Stimulated activated CD4-positive, alpha-beta T cell treated with anti-CD3 and anti-CD28 coated beads, Interleukin-1b, Interleukin-23, amount 100 ng/mL, for 4 hours (primary cell): Measurements from ENCODE around the gene TNFRSF8.
A peak's percentile ranks its signal among the peaks of the same experiment; 100 is the strongest.

Experiments used
- DNase-seq, 2 donors: peaks; one replicate each; pipeline ENCODE4 v3.0.0-alpha.2; 2020; ENCODE audit warnings: low read depth in 2 of 2

The TNFRSF8 gene

DNA sequence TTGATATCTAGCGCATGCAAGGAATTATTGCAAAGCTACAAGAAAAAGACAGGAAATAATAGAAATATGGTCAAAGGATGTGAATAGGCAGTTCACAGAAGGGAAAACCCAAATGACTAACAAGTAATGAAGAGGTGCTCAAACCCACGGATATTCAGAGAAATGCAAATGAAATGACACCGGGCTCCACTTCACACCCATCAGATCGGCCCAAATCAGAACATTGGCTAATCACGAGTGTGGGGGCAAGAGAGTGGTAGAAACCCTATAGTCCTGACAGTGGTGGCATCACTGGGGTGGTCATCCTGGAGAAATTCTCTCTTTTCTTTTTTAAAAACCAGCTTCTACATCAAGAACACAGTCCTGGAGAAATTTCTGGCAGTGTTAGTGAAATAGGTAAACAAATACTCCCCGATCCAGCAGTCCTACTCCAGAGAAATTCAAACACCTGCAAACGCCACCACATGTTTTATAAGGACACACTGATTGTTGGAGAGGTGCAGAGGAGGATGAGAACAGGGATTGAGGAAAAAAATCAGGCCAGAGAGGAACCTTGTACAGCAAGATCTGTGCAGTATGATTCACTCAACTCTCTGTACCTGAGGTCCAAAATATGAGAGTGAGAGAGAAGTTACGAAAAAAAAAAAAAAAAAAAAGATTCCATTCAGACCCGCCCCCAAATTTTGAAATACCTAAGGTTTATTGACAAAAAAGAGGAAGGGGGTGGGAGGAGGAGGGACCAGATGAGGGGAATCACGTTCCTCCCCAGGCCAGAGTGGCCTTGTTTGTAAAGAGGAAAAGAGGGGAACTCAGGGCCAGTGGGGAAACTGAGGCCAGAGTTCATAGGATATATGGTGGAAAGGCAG, 94.5 kb downstream of the TNFRSF8 start:
- DNase-seq = peak in 1 of 2 donors; percentile 41

DNA sequence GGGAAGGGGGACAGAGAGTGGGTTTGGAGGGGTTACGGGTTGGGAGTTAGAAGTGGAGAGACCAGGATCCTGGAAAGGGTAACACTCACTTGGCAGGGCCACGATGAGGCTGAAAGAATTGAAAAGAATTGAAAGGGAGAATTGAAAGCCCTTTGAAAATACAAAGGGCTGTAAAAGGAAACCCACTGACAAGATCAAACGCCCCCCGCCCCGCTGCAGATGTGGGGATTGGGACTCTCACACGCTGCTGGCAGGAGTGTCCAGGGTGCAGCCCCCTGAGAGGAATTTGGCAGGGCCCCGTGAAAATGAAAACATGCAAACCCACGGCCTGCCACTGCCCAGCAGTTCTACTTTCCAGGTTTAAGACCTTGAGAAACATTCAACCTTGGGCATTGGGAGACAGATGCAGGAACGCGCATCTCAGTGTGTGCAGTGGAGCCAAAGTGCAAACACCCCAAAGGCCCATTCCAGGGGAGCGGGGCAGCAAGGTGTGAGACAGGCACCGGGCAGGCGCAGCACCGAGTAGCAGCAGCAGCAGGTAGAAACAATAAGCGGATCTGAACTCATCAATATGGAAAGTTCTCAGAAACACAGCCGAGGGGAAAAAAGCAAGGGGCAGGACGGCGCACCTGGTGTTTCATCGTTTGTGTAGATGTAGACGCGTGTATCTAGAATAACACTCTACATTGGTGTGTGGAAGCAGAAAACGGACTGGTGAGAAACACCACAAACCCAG, 95.4 kb downstream of the TNFRSF8 start:
- DNase-seq = no peak

DNA sequence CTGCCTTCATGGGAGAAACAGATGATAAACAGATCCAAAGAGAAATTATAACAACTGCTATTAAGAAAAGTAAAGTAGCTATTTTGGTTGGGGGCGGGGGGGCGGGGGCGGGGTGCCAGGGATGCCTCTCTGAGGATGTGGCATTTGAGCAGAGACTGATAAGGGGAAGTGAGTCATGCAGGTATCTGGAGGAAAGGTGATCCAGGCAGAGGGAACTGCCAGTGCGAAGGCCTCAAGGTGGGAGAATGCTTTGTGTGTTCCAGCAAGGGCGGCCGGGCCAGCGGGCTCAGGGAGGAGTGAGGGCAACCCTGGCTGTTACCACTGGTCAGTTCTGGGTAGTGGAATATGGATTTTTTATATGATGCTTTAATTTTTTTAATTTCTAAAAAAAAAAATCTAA, 96.7 kb downstream of the TNFRSF8 start:
- no peak for DNase-seq

DNA sequence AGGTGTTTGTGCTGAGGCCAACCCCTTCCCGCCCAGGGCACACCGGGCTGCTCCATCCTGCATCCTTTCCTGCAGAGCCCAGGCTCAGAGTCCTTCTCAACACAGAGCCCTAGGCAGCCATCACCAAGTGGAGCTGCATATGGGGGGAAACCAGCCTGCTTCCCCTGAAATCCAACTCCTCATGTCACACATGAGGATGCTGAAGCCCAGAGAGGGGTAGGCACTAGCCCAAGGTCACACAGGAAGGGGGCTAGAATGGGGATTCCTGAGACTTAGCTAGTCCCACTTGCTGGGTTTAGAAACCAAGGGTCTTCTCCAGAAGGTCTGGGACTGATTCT, 98.2 kb downstream of the TNFRSF8 start:
- DNase-seq = no peak

DNA sequence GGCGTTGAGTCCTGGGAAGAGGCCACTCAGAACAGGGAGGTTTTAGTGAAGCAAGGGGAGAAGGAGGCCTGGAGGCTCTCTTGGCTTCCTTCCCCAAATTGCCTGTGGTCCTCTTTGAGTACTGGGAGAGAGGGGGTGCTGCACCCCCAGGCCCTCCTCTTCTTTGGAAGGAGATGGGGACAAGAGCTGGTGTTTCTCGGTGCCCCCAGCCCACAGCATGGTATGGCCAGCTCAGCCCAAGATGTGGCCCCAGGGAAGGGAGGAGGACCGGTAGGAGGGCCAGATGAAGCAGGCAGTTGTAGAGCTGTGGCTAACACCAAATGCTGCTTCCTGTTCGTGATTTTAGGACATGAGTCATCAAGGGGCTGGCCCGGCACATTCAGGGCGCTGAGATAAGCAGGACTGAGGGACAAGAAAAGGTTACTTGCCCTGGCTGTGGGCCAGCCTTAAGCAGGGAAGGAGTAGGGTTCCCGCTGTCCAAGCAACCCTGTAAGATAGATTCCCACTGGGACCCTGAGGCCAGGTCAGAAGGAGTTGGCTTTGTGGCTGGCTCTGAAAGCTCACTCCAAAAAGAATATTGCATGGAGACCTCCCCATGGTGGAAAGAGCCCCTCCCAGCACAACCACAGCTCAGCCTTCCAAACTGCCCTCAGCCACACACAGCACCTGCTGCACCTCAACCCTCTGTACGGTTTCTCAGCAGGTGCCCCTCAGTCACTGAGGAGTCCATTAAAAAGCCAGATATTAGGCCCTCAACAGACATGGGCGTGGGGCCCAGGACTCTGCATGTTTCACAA, 98.8 kb downstream of the TNFRSF8 start:
- DNase-seq = peak; percentile 49

DNA sequence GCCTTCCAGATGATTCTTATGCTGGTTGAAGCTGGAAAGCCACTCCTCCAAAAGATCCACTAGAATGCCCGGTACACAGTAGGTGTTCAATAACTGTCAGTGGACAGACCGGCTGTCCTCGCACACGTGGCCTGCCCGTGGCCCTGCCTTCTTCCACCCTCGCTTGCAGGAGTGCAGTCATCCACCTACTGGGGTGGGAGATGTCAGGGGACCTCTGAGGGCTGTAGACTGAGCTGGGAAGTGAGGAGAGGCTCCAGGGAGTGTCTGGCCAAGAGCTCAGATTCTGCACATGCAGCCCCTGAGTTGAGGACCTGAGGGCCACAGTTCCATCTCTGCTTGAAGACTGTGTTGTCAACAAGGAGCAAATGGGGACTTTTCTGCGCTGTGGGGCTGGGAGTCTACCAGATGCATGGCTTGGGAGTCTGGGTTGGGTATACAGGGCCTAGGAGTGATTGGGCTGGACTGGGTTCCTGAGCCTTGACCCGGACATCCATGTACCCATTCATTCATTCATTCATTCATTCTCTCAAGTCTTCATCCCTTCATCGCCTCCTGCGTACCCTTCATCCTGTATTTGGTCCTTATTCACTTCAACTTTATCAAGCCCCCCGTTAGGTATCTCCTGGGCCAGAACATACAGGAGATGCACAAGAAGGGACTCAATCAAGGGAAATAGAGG, 99.5 kb downstream of the TNFRSF8 start:
- no peak for DNase-seq

DNA sequence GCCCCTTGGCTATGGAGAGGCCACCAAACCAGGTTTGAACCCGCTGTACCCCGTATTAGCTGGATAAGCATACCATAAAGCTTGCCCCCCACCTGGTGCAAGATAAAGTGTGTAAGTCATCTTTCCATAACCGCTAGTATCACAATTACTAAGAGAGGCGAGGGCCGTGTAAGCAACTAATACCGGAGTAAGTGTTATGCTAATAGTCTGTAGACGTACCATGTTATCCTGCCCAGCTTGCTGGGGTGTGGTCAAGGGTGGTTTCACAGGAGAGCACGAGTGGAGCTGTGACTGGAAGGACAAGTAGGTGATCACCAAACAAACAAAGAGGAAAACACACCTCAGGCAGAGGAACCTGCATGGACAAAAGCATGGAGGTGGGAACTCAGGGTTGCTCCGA, 100.1 kb downstream of the TNFRSF8 start:
- no peak for DNase-seq

DNA sequence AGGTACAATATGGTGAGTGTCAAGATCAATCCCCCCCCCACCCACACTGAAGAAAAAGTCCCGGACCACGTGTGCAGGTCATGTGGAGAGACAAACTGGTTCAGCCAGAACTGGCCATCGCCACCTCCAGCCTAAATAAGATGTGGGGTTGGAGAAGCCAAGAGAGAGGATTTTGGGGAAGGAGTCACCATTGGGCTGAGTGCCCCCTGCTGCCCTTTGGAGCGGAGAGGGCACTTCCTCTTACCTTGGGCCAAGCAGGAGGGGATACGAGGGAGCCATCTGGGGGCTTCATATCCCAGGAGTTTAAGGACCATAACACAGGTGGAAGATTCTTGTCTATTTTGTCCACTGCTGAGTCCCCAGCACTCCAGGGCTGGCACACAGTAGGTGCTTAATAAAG, 101.1 kb downstream of the TNFRSF8 start:
- DNase-seq = no peak

DNA sequence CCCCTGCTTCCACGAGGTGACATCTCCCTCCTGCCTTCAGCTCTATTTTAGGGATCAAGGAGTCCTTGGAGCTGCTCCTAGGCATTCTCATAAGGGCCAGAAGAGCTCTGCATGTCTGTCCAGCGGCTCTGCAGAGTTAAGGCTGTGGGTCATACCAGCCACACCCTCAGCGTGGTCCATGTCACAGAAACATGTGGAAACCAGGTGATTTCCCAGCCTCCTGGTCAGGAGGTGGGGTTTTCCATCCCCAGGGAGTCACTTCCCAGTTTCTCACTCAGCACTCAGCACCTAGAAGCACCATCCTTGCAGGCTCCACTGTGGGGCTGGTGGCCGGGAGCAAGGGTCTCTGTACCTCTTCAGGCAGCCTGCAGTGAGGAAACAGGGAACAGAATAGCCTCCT, 102.2 kb downstream of the TNFRSF8 start:
- DNase-seq = no peak

DNA sequence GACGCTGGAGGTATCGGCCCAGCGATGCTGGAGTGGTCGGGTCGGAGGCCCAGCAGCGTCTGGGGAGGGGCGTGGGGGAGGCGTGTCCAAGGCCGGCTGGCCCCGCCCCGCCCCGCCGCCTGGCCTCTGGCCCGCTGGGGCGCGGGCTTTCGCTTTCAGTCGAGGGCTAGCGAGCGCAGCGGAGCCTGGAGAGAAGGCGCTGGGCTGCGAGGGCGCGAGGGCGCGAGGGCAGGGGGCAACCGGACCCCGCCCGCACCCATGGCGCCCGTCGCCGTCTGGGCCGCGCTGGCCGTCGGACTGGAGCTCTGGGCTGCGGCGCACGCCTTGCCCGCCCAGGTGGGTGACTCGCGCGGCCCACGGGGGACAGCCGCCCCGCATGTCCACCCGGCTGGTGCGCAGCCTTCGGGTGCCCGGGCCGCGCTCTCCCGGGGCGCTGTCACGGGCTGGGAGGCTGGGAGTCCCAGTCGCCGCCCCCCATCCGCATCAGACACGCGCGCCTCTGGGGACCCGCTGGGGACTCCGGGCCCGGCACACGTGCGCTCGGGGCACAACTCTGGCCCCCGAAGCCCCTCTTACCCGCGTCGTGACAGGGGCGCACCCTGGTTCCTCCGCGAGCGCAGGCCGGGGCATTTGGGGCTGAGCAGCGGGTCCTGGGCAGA, 103.9 kb downstream of the TNFRSF8 start, which contains the start of gene TNFRSF1B:
Gene TNFRSF1B, plus strand, starts transcription at position 158 of the 659 bp plus-strand sequence. Its CDS starts 101 bp downstream, at position 259.
- DNase-seq = peak; percentile 67 to 77

DNA sequence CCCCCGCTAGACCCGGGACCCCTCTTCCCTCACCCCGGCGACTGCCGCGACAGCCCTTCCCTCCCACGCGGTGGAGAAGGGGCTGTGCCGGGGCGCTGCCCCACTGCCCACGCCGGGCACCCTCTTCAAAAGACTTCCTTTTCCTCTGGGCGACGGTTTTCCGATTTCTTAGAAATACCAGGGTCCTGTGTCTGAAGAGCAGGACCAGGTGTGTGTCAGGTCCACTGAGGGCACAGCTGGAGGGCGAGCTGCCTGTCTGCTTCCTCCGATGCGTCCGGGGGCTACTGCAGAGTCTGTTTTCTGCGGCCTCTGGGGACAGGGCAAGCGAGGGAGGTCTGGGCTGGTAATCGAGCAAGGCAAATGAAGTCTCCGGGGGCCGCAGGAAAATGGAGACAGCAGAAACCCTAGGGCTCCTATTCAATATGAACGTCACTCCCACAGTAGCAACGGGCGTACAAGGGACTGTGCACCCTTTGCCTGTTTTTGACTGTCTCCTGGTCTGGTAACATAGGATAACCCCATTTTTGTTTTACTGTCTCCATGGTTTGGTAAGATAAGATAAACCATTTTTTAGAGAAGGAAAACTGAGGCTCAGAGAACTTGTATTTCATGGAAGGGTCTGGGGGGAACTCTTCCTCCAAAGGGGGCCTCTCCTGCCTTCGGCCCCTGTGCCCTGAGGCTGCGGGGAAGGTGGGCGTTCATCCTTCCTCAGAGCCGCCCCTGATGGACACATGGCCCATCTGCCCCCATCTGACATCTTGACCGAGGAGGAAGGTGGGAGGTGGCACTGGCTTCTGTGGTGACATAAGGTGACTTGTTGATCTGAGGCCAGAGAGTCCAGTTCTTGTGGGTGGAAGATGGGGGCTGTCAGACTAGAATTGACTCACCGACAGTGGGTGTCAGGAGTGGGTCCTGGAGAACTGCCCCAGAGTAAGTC, 104.7 kb downstream of the TNFRSF8 start:
- DNase-seq = no peak

DNA sequence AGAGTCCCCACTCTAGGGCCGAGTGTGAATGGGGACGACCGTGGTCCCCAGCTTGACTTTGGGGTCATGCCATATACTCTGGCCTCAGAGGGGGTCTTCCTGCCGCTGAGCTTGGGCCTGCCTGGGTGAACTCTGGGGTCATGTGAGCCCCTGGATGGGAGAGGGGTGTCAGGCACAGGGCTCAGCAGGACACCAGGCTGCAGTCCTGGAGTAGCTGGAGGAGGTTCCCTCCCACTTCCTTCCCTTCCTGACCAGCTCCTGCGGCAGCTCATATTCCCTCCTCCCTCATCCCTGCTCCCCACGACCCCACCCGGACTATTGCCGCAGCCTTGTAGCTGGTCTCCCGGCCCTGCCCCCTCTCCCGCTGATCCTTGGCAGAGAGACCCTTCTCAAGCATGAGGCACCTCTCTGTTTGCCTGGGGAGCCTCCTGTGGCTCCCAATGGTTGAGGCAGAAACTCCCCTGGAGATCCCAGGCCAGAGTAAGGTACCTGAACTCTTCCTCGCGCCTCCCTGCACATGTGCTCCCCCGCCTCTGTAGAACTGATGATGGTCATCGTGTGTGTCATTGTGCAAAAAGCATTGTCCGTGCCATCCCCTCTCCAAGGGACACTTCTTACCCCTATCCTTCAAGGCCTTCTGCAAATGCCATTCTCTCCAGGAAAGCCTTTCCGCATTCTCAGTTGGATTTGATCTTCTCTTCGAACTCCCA, 105.5 kb downstream of the TNFRSF8 start:
- no peak for DNase-seq

DNA sequence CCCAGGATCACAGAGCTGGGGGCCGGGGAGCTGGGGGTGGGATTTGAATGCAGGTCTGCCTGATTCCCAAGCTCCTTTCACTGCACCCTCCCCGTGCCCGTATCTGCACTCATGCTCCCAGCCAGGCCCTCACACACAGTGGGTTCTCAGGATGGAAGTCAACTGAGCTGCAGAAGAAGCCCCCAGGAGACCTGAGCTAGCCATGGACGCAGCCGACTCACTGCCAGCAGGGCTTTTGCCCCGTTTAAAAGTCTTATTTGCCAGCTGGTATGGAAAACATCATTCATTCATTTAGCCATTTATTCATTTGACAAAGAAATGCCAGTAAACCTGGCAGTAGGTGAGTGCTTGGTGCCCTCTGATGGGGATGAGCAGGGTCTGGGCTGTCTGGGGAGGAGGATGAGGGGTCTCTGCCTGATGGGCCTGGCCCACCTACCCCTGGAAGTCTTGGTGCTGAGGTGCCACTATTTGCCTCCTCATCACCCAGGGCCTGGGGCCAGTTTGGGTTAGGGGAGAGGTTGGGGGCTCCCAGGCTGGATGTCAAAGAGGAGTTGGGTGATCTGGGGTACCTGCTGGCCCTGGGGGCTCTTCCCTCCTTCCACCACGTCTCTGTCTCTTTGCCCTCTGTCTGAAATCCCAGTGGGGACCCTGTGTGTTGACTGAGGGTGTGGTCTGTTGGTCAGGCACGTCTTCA, 106.5 kb downstream of the TNFRSF8 start:
- DNase-seq = no peak

DNA sequence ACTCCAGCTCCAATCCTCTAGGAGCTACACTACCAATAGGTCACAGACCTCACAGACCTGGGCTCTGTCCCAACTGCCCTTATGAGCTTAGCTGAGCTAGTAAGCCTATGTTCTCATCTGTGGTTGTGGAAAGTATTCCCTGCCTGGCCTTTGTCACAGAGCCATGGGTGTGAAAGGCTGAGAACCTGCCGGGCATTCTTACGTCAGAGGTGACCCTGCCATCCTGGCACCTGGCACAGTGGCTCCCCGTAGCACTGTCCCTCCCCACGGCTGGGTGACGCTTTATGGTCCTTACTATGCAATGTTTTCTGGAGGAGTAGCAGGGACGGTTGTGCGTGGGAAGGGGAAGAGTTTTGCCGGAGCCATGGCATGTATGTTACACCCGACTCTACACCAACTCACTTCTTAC, 107.2 kb downstream of the TNFRSF8 start:
- no peak for DNase-seq

DNA sequence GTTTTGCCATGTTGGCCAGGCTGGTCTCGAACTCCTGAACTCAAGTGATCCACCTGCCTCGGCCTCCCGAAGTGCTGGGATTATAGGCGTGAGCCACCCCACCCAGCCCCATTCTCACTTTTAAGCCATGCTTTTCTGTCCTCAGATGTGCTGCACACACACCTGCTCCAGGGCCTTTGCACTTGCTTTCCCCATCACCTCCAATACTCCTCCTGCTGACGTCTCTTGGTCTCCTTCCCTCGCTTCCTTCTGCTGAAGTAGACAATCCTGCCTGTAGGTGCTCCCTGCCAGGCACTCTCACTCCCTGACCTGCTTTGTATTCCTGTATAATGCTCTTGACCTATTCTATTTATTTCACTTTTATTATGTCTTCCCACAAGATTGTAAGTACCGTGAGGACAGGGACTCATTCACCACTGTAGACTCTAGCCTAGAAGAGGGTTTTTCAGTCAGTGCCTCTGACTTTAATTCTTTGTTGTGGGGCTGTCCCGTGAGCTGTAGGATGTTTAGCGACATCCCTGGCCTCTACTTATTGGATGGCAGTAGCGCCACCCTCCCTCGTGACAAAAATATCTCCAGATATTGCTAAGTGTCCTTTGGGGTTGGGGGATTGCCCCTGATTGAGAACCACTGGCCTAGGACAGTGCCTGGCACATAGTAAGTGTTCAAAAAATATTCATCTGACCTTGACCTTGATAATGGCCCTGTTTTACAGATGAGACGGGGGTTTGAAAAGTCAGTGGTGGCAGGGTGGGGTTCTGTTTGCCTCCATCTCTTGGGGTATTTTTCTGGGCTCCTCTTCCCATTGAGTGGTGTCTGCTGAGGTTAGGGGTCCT, 108.3 kb downstream of the TNFRSF8 start:
- DNase-seq = no peak

DNA sequence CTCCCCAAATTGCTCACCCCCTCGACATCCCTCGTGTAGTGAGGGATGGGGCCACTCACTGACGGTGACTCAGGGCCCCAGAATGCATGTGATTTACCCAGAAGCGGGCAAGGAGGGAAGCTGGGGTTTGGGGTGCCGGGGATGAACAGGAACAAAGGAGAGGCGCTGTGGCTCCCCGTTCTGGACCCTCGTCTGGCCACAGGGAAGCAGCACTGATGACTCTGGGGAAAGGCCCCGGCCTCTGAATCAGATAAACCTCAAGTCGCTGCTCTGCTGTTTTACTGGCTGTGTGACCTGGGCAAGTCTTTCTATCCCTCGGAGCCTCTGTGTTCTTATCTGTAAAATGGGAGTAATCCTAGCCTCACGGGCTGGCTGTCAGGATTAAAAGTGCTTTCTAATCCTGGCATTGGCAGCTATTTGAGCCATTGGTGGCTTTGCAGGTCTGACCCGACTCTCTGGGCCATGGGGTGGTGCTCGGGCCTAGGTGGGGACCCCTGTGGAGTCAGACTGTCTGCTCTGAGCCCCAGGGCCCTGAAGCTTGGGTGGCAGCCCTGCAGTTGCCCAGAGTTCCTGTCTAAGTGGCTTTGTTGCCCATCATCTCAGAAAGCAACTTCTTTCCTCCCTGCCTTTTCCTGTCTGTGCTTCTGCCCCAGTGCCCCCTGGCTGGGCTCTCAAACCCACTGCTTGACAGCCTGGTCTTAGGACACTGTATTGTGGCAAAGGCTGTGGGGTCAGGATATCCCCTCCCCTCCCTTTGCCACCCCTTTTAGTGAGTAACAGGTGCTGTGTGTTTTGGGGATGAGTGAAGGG, 109.1 kb downstream of the TNFRSF8 start:
- DNase-seq = no peak

DNA sequence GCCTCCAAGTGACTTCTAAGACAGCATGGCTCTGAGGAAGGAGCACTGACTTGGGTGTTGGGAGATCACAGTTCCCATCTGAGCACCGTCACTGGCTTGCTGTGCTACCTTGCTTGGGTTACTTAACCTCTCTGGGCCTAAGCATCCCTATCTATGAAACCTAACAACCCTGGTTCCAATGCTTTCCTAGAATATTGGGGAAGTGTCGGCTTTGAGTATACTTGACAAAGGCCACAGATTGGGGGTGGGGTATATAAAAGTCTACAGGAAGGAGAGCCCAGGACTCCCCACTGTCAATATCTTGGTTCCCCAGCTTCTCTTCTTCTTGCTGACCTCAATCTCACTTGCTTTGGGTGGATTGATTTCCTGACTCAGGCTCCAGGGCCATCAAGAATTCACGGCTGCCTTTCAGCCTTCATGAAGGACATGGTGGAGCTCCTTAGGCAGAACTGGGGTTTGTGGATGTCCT, 110.0 kb downstream of the TNFRSF8 start:
- no peak for DNase-seq
